SK-N-SH (cell line): Measurements from ENCODE around the gene ZBTB38. TPM values are rescaled to one million over a fixed set of nuclear protein-coding genes. Genes with fewer than 3 reads are reported as not detected.

ENCODE experiments used
- CTCF ChIA-PET: fragments of 300-600, 350-600 bp; formaldehyde crosslinking; extraction: SDS; loops from one replicate; lab custom pipeline; 2021; lab: Yijun Ruan, JAX
- POLR2A ChIA-PET: fragments of 350-600 bp; sonication (Branson Sonifier 250); formaldehyde crosslinking; extraction: SDS; loops from one replicate; lab custom pipeline; 2020; ENCODE audit warnings: antibody characterized with exemption, inconsistent platforms; lab: Yijun Ruan, JAX
- DNase-seq: peaks from one replicate; pipeline ENCODE4 v3.0.0; 2012
- H2AFZ ChIP-seq: fragments of 200-600 bp; sonication (generic); 2 replicates; pipeline ENCODE4 v1.8.1; 2016; ENCODE audit warnings: antibody characterized with exemption, mild to moderate bottlenecking, low read depth
- H3F3A ChIP-seq: fragments of 200-600 bp; sonication (generic); replicated peaks from 2 replicates; pipeline ENCODE3; 2016; ENCODE audit warnings: antibody characterized with exemption, mild to moderate bottlenecking; ENCODE audit not compliant: insufficient read depth
- H3K27ac ChIP-seq, 2 experiments: fragments of 200-500 bp in 1 of 2; fragments of 200-600 bp in 1 of 2; sonication (Bioruptor generic) in 1 of 2; sonication (generic), shearing (Covaris generic) in 1 of 2; 2 replicates each; pipeline versions ENCODE4 v1.5.1 to v1.6.1; 2014 to 2016; ENCODE audit warnings: low read depth in 2 of 2, inconsistent platforms in 1 of 2, low read length in 1 of 2, mild to moderate bottlenecking in 1 of 2, mixed read lengths in 1 of 2
- H3K27me3 ChIP-seq: fragments of 200-600 bp; sonication (generic), shearing (Covaris generic); 2 replicates; pipeline ENCODE4 v1.6.1; 2016; ENCODE audit warnings: mixed run types; ENCODE audit not compliant: insufficient read depth
- H3K36me3 ChIP-seq, 2 experiments: fragments of 200-500 bp in 1 of 2; fragments of 200-600 bp in 1 of 2; sonication (Bioruptor generic) in 1 of 2; sonication (generic) in 1 of 2; replicated peaks in 1 of 2; 2 replicates each; pipeline versions ENCODE3 to v1.5.1; 2014 to 2016; ENCODE audit warnings: low read length in 1 of 2, mild to moderate bottlenecking in 1 of 2; ENCODE audit not compliant: insufficient read depth in 2 of 2, control insufficient read depth in 1 of 2
- H3K4me1 ChIP-seq, 2 experiments: fragments of 200-500 bp in 1 of 2; fragments of 200-600 bp in 1 of 2; sonication (Bioruptor generic) in 1 of 2; sonication (generic), shearing (Covaris generic) in 1 of 2; 2 replicates each; pipeline versions ENCODE4 v1.5.1 to v1.6.1; 2014 to 2016; ENCODE audit warnings: low read depth in 1 of 2, low read length in 1 of 2, mixed run types in 1 of 2; ENCODE audit not compliant: insufficient read depth in 2 of 2, control insufficient read depth in 1 of 2
- H3K4me2 ChIP-seq: fragments of 200-600 bp; sonication (generic), shearing (Covaris generic); 2 replicates; pipeline ENCODE4 v1.6.1; 2017; ENCODE audit warnings: mixed run types
- H3K4me3 ChIP-seq, 2 experiments: fragments of 200-500 bp in 1 of 2; fragments of 200-600 bp in 1 of 2; sonication (Bioruptor generic) in 1 of 2; sonication (generic), shearing (Covaris generic) in 1 of 2; 2 replicates each; pipeline versions ENCODE4 v1.5.1 to v1.8.1; 2014 to 2016; ENCODE audit warnings: low read depth in 2 of 2, inconsistent platforms in 1 of 2, low read length in 1 of 2, mild to moderate bottlenecking in 1 of 2, mixed read lengths in 1 of 2, moderate library complexity in 1 of 2
- H3K79me2 ChIP-seq: fragments of 200-600 bp; sonication (generic); 2 replicates; pipeline ENCODE4 v1.8.1; 2017; ENCODE audit warnings: mild to moderate bottlenecking; ENCODE audit not compliant: insufficient read depth
- H3K9ac ChIP-seq: fragments of 200-600 bp; sonication (generic); 2 replicates; pipeline ENCODE4 v1.6.1; 2017; ENCODE audit warnings: mixed run types
- H3K9me2 ChIP-seq: fragments of 200-600 bp; sonication (generic); 2 replicates; pipeline ENCODE4 v1.6.1; 2017; ENCODE audit warnings: mixed run types
- H3K9me3 ChIP-seq: fragments of 200-600 bp; sonication (generic); 2 replicates; pipeline ENCODE4 v1.6.1; 2017; ENCODE audit warnings: mixed run types, mild to moderate bottlenecking, moderate library complexity
- H4K20me1 ChIP-seq: fragments of 200-600 bp; sonication (generic); 2 replicates; pipeline ENCODE4 v1.6.1; 2017; ENCODE audit warnings: mild to moderate bottlenecking, mixed run types; ENCODE audit not compliant: insufficient read depth
- ELF1 ChIP-seq: IDR thresholded peaks from 2 replicates; pipeline ENCODE4 v1.4.0; 2012
- EP300 ChIP-seq, 2 experiments: IDR thresholded peaks; 2 replicates each; pipeline versions ENCODE4 v1.4.0 to v1.6.1; 2012; ENCODE audit warnings: borderline replicate concordance in 1 of 2, low read depth in 1 of 2, low read length in 1 of 2
- EZH2phosphoT487 ChIP-seq: fragments of 200-600 bp; sonication (generic); IDR thresholded peaks from 2 replicates; pipeline ENCODE4 v1.6.1; 2017; ENCODE audit warnings: low read depth, mixed run types, mild to moderate bottlenecking, antibody characterized with exemption, moderate library complexity, borderline replicate concordance
- FOSL2 ChIP-seq: IDR thresholded peaks from 2 replicates; pipeline ENCODE4 v1.4.0; 2012; ENCODE audit warnings: low read depth, mild to moderate bottlenecking, moderate library complexity, borderline replicate concordance
- FOXJ3 ChIP-seq: sonication (generic); formaldehyde crosslinking; IDR thresholded peaks from 2 replicates; pipeline ENCODE4 v1.5.1; 2020; ENCODE audit warnings: mild to moderate bottlenecking, missing genetic modification reagents
- POLR2AphosphoS5 ChIP-seq: IDR thresholded peaks from 2 replicates; pipeline ENCODE4 v1.6.1; 2012; ENCODE audit warnings: low read depth, low read length
- SIN3A ChIP-seq: IDR thresholded peaks from 2 replicates; pipeline ENCODE4 v1.6.1; 2012; ENCODE audit warnings: low read depth, mild to moderate bottlenecking, low read length, moderate library complexity, borderline replicate concordance
- WGBS: methylation state at CpG from one replicate; pipeline ENCODE4 v1.1.6; 2017; ENCODE audit warnings: low lambda C conversion rate; 5-methylcytosine and 5-hydroxymethylcytosine counted together
- polyA plus RNA-seq, 3 experiments: library from polyadenylated mRNA; depleted of rRNA; stranded (reverse); fragments of >200 nt; gene quantifications; 2 replicates each; pipeline ENCODE4 v1.2.3, GENCODE V29; 2012
- TF ChIP-seq, protein P1 (sequence below): fragments of 150-350 bp; IDR thresholded peaks from 2 replicates; pipeline ENCODE4 v1.6.1; 2017; ENCODE audit warnings: antibody characterized with exemption, low read length, low read depth, borderline replicate concordance
- TF ChIP-seq, protein P2 (sequence below): IDR thresholded peaks from 2 replicates; pipeline ENCODE4; 2012
- TF ChIP-seq, protein P3 (sequence below): IDR thresholded peaks from 2 replicates; pipeline ENCODE4 v1.4.0; 2012; ENCODE audit warnings: low read depth
- TF ChIP-seq, protein P4 (sequence below): fragments of 150-350 bp; IDR thresholded peaks from 2 replicates; pipeline ENCODE4 v1.6.1; 2016; ENCODE audit warnings: mild to moderate bottlenecking, low read depth, low read length

ZBTB38 gene
- polyA plus RNA-seq, 1 of the 3 experiments (the other 2 are of a cell fraction): 10.1 TPM

DNA sequence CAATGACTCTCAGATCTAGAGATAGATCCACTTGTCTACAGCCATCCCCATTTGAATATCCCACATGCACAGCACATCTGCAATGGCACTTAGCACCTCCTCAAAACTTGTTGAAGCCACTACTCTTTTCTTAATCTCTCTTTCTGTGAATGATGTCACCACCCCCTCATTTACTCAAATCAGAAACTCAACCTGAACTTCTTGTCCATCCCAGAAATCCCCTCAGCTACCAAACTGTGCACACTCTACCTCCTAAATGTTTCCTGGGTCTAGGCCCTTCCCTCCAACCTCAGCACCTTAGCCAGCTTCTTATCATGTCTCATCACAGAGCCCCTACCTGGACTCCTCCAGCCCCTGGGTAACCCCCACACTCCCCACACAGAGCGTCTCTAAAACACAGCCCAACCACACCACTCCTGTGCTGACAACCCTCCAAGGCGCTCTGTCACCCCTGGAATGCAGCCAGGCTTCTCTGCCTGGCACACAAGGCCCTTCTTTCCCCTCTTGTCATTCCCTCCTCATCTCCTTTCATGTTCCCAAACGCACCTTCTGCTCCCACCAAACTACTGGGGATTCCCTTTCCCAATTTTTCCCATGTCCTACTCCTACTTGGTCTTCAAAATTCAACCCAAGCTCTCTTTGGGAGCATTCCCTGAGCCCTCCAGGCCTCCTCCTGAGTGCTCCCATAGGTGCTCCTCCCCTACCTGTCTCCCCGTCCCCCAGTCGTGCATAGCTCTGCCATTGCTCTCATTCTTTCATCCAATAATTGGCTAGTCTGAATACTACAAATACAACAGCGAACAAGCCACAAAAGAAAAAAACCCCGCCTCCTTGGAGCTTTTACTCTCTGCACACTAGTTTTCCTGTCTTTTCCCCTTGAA, 39.8 kb upstream of the ZBTB38 start (continued):
- TF ChIP-seq, protein P1, sequence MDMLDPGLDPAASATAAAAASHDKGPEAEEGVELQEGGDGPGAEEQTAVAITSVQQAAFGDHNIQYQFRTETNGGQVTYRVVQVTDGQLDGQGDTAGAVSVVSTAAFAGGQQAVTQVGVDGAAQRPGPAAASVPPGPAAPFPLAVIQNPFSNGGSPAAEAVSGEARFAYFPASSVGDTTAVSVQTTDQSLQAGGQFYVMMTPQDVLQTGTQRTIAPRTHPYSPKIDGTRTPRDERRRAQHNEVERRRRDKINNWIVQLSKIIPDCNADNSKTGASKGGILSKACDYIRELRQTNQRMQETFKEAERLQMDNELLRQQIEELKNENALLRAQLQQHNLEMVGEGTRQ: no peak
- TF ChIP-seq, protein P2, sequence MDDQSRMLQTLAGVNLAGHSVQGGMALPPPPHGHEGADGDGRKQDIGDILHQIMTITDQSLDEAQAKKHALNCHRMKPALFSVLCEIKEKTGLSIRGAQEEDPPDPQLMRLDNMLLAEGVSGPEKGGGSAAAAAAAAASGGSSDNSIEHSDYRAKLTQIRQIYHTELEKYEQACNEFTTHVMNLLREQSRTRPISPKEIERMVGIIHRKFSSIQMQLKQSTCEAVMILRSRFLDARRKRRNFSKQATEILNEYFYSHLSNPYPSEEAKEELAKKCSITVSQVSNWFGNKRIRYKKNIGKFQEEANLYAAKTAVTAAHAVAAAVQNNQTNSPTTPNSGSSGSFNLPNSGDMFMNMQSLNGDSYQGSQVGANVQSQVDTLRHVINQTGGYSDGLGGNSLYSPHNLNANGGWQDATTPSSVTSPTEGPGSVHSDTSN: no peak
- TF ChIP-seq EZH2phosphoT487: no peak

DNA sequence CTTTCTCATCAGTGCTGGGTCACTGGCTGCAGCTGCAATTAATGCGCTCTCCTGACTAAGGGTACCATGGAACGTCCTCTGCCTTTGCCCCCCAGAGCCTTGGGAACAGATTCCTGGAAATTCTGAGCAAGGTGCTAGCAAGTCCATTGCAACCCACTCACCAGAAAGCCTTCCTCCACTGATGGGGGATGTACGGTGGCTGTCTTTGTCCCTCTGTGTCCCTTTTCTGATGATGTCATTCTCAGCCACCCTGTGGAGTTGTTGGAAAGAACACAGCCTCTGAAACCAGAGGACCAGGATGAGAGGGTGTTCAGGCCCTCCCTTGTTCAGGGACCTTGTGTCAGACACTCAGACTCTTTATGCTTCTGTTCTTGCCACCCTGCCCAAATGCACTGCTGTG, 38.1 kb upstream of the ZBTB38 start:
- Histone ChIP-seq H3K27me3 (no peaks in the 10 kb centered on the region), H3K4me2 (no peak overlapping the region), H3K36me3 (no peaks in the 10 kb centered on the region), H3K9me3 (no peaks in the 10 kb centered on the region), H3K4me1 (peaks cover 6 to 18% of the 10 kb centered on the region in 2 experiments; a peak in 3 of 4 replicates), H3K9ac (no peak overlapping the region), H3F3A (peaks cover 19% of the 10 kb centered on the region), H2AFZ (no peak overlapping the region), H3K4me3 (no peak overlapping the region), H4K20me1 (no peaks in the 10 kb centered on the region), H3K27ac (no peak overlapping the region; a peak in 1 of 4 replicates), H3K9me2 (no peaks in the 10 kb centered on the region), H3K79me2 (no peaks in the 10 kb centered on the region)
- no peak for DNase-seq
- 89% methylated on average over 3 of the region's 3 CpGs for WGBS
- POLR2A ChIA-PET: no interaction called here
- TF ChIP-seq FOXJ3 (CRISPR knock-in tag): no peak
- no peak for TF ChIP-seq ELF1
- TF ChIP-seq EP300 (IDR thresholded peaks at IDR 0.05; ENCODE audit: borderline replicate concordance in 1 of 2, low read depth in 1 of 2, low read length in 1 of 2): no peak
- TF ChIP-seq, protein P2: no peak
- TF ChIP-seq, protein P3, sequence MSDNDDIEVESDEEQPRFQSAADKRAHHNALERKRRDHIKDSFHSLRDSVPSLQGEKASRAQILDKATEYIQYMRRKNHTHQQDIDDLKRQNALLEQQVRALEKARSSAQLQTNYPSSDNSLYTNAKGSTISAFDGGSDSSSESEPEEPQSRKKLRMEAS: no peak
- no peak for TF ChIP-seq SIN3A
- TF ChIP-seq POLR2AphosphoS5: no peak
- TF ChIP-seq FOSL2: no peak
- TF ChIP-seq, protein P4, sequence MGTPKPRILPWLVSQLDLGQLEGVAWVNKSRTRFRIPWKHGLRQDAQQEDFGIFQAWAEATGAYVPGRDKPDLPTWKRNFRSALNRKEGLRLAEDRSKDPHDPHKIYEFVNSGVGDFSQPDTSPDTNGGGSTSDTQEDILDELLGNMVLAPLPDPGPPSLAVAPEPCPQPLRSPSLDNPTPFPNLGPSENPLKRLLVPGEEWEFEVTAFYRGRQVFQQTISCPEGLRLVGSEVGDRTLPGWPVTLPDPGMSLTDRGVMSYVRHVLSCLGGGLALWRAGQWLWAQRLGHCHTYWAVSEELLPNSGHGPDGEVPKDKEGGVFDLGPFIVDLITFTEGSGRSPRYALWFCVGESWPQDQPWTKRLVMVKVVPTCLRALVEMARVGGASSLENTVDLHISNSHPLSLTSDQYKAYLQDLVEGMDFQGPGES: no peak
- CTCF ChIA-PET: no interaction called here
